NT2/D1 (cell line): ENCODE measurements around the gene OSGIN1.

Source experiments
- DNase-seq: peaks from one replicate; pipeline ENCODE4 v3.0.0-alpha.2; 2011; ENCODE audit warnings: low read depth, low spot score
- H3K27me3 ChIP-seq: 2 replicates; pipeline ENCODE4 v1.6.0; 2011; ENCODE audit warnings: mild to moderate bottlenecking; ENCODE audit not compliant: insufficient read length, insufficient read depth
- H3K36me3 ChIP-seq: 2 replicates; pipeline ENCODE4 v1.6.1; 2011; ENCODE audit warnings: mild to moderate bottlenecking, low read length, mixed read lengths; ENCODE audit not compliant: insufficient read depth, insufficient read length
- H3K4me1 ChIP-seq: 2 replicates; pipeline ENCODE4 v1.5.1; 2011; ENCODE audit not compliant: insufficient read depth, insufficient read length
- H3K4me3 ChIP-seq: 2 replicates; pipeline ENCODE4 v1.5.1; 2011; ENCODE audit warnings: low read depth; ENCODE audit not compliant: insufficient read length
- H3K9ac ChIP-seq: 2 replicates; pipeline ENCODE4 v1.6.0; 2011; ENCODE audit warnings: low read depth; ENCODE audit not compliant: insufficient read length
- H3K9me3 ChIP-seq: 2 replicates; pipeline ENCODE4 v1.5.1; 2011; ENCODE audit warnings: mild to moderate bottlenecking, low read length; ENCODE audit not compliant: insufficient read depth
- SUZ12 ChIP-seq: IDR thresholded peaks from 2 replicates; pipeline ENCODE4 v1.6.1; 2011; ENCODE audit not compliant: insufficient read length, insufficient read depth; ENCODE audit errors: extremely low read depth
- YY1 ChIP-seq: IDR thresholded peaks from 2 replicates; pipeline ENCODE4 v1.6.1; 2011; ENCODE audit not compliant: insufficient read length, insufficient read depth
- ZNF274 ChIP-seq: IDR thresholded peaks from 2 replicates; pipeline ENCODE4 v1.6.1; 2011; ENCODE audit warnings: mild to moderate bottlenecking, low read depth, low read length

The OSGIN1 gene

DNA sequence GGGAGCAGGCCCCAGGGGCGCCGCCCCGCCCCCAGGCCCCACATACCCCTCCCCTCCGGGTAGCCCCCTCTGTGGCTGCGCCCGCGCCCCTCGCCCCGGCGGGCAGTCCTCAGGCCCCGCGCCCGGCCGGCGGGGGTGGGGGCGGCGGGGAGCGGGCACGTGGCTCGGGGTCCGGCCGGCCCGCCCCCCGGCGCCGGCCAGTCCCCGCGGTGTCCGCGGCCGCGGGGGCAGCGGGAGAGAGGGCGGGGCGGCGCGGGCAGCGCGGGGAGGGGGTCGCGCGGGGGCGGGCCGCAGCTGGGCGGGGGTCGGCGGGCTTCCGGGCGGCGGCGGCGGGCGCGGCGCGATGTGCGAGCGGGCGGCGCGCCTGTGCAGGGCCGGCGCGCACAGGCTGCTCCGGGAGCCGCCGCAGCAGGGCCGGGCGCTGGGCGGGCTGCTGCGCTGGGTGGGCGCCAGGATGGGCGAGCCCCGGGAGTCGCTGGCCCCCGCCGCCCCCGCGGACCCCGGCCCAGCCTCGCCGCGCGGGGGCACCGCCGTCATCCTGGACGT is 15.3 kb downstream of the OSGIN1 start:
- no peak for DNase-seq
- Histone ChIP-seq H3K9me3 (no peaks in the 10 kb centered on the region), H3K4me3 (peak overlapping the region; percentile 37), H3K4me1 (peaks cover 22% of the 10 kb centered on the region), H3K36me3 (peaks cover 7% of the 10 kb centered on the region), H3K27me3 (peaks cover 14% of the 10 kb centered on the region), H3K9ac (peak overlapping the region; percentile 64)
- TF ChIP-seq ZNF274 (no peak), YY1 (no peak), SUZ12 (no peak)

DNA sequence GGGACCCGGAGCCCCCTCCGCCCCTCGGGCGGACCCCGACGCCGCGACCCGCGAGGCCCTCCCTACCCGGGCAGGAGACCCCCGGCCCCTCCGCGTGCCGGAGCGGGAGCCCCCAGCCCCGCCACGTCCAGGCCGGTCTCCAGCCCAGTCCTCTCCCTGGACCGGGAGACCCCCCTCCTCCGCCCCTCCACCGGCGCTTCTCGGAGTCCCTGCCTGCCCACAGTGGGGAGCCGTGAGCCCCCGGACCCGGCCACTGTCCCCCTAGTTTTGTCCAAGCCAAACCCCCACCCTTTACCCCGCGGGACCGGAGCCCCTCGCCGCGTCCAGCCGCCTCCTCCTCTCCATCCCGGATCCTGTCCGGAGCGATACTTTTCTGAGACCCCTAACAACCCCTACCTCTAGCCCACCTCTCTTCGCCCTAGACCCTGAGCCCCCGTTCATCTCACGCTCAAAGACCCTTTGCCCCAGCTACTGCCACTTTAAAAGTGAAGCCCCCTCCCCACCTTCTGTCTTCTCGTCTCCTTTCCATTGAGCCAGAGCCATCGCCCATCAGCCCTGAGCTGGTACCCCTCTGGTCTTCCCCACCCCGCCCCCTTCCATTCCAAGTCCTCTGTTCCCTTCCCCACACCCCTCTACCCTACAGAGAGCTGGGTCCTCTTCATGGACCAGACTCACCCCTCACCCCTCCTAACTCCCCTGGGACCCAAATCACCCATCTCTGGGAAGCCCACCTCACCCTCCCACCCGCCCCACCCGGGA is 16.0 kb downstream of the OSGIN1 start:
- H3K9ac ChIP-seq = peak overlapping the region; percentile 64
- no peaks in the 10 kb centered on the region for H3K9me3 ChIP-seq
- no peak for DNase-seq
- peaks cover 14% of the 10 kb centered on the region for H3K27me3 ChIP-seq
- H3K36me3 ChIP-seq = peaks cover 7% of the 10 kb centered on the region
- peak overlapping the region; percentile 37 for H3K4me3 ChIP-seq
- peaks cover 28% of the 10 kb centered on the region for H3K4me1 ChIP-seq
- no peak for TF ChIP-seq ZNF274
- no peak for TF ChIP-seq SUZ12

DNA sequence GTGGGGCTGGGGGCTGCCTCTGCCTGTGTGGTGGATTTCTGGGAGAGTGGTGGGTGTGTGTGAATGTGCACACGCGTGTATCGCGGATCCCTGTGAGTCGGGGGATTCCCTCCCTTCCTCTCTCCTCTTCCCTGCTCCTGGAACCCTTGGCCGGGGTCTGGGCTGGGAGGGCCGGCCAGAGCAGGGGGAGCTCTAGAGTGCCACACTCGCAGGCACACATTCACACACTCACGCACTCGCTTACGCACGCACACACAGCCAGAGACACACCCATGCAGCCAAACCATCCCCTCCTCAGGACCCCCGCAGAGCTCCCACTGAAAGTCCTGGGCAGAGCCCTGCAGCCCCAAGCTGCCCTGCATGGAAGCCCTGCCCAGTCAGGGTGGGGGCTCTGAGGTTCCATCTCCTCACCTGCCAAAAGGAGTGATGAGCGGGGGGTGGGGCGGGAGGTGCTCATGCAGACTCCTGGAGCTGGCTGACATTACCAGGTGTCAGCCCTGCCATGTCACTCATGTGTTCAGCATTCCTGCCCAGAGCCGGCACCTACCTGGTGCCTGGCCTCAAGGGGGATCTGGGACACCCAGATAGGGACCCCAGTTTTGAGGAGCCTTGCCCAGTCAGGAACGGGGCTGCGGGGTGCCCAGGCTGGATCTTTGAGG is 16.9 kb downstream of the OSGIN1 start:
- Histone ChIP-seq H3K9me3 (no peaks in the 10 kb centered on the region), H3K36me3 (peaks cover 7% of the 10 kb centered on the region), H3K4me3 (no peak overlapping the region), H3K4me1 (peaks cover 29% of the 10 kb centered on the region), H3K27me3 (peaks cover 14% of the 10 kb centered on the region), H3K9ac (no peak overlapping the region)
- TF ChIP-seq YY1 (no peak), SUZ12 (no peak), ZNF274 (no peak)
- DNase-seq = no peak

DNA sequence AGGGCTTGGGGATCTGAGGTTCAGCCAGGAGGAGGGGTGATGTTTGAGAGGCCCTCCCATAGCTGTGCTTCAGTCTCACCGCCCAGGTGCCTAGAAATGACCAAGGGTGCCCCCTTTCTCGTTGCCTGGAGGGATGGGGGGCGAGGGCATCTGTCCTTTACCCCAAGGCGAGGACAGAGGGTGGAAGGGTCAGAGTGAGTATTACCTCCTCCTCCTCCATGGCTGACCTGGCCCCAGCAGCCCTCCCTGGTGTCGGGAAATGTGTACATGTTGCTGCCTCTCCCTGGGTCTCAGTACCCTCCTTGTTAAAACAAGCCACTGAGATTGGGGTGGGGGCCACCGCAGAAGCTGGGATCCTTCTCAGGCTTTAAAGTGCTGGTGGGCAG is 17.4 kb downstream of the OSGIN1 start:
- no peak overlapping the region for H3K9ac ChIP-seq
- no peak overlapping the region for H3K4me3 ChIP-seq
- TF ChIP-seq YY1 (no peak), SUZ12 (no peak), ZNF274 (no peak)
- DNase-seq = no peak
- peaks cover 14% of the 10 kb centered on the region for H3K27me3 ChIP-seq
- peaks cover 3% of the 10 kb centered on the region for H3K36me3 ChIP-seq
- no peaks in the 10 kb centered on the region for H3K9me3 ChIP-seq
- H3K4me1 ChIP-seq = peaks cover 29% of the 10 kb centered on the region

DNA sequence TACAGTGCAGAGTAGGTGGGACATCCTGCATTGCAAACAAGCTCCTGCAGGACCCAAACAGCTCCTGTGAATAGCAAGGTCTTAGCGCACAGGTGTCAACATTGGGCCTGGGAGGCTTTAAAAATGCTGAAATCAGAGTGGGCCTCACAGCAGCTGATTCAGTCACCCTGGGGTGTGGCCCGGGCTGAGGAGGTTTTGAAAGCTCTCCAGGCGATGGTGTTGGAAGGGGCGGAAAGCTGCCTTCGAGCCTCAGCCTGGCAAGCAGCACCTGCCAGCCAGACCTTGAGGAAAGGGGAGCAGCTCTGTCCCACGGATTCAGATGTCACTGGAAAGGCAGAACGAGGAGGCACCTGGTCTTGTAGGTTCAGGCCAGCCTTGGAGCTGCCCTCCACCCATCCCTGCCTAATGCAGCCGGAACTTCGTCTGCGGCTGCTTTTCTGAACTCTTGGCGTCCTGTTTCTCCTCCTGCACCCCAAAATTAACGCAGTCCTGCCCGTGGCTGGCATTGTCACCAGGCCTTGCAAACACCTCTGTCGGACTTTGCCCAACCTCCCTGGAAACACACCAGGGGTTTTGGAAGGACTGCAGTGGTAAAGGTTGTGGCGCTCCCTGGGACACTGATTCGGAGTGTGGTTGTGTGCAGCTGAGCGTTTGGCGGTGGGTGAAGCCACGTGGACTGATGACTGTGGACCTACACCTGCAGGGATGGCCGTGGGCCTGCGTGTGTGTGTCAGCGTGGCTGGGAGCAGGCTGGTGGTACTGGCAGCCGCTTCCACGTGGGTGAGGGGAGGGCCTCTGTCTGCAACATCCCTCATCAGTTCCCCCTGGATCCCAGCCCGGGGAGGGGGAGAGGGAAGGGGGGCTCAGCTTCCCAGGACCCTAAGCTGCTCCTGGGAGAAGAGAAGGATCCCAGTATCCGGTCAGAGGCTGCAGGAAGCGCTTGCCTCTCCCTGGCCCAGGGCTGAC is 18.4 kb downstream of the OSGIN1 start:
- no peaks in the 10 kb centered on the region for H3K36me3 ChIP-seq
- DNase-seq = no peak
- H3K9ac ChIP-seq = peak overlapping the region; percentile 5
- TF ChIP-seq YY1 (no peak), ZNF274 (no peak), SUZ12 (no peak)
- H3K27me3 ChIP-seq = peaks cover 14% of the 10 kb centered on the region
- no peaks in the 10 kb centered on the region for H3K9me3 ChIP-seq
- peaks cover 31% of the 10 kb centered on the region for H3K4me1 ChIP-seq
- H3K4me3 ChIP-seq = no peak overlapping the region

DNA sequence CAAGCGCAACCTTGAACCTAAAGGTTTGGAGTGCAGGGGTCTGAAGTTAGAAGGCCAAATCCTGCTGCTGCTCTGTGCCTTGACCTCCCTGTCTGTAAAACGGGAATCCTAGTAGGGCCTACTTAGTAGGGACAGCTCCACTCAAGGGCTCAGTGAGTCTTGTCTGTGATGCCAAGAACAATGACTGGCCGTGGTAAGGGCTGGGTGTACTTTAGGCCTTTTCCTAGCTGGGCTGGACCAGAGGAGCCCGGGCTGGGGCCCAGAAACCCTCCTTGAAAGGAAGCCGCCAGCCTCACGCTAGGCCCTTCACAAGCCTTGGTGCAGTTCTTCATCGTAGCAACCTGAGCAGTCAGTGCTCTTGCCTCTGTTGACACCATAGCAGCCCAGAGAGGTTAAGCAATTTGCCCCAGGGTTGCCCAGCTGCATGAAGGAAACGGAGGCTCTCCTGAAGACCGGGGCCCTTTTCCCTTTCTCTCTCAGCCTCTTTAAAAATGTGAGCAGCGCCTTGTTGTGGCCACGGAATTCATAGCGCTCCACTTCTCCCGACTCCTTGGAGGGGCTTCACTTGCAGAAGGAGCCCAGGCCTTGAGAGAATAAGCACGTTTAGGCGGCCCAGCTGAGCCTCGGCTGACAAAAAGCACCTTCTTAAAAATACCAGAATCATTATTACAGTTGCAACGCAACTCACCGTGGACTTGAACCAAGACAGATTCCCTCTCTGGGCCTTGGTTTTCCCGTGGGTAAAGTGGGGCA is 19.4 kb downstream of the OSGIN1 start:
- Histone ChIP-seq H3K4me3 (no peak overlapping the region), H3K9me3 (peaks cover 4% of the 10 kb centered on the region; the same call in 1 of the 2 replicates), H3K9ac (peak overlapping the region; percentile 28), H3K27me3 (peaks cover 14% of the 10 kb centered on the region), H3K4me1 (peaks cover 31% of the 10 kb centered on the region), H3K36me3 (no peaks in the 10 kb centered on the region)
- no peak for TF ChIP-seq ZNF274
- TF ChIP-seq YY1 = no peak
- no peak for TF ChIP-seq SUZ12
- DNase-seq = no peak
